MM.1S (cell line): ENCODE measurements around the gene VCP.

Source experiments
- DNase-seq: peaks from one replicate; pipeline ENCODE4 v3.0.0-alpha.2; 2015
- H2AFZ ChIP-seq: fragments of 300-600 bp; sonication (generic); 2 replicates; pipeline ENCODE4 v1.6.0; 2016; ENCODE audit warnings: antibody characterized with exemption, low read length
- H3F3A ChIP-seq: fragments of 300-600 bp; sonication (generic); 2 replicates; pipeline ENCODE4 v1.6.1; 2016; ENCODE audit warnings: mild to moderate bottlenecking, antibody characterized with exemption, low read length, moderate library complexity, mixed read lengths; ENCODE audit not compliant: insufficient read depth
- H3K27ac ChIP-seq: fragments of 300-600 bp; sonication (generic); 2 replicates; pipeline ENCODE4 v1.5.1; 2016; ENCODE audit warnings: mild to moderate bottlenecking, low read length
- H3K27me3 ChIP-seq: fragments of 300-600 bp; sonication (generic); replicated peaks from 2 replicates; pipeline ENCODE4 v1.6.0; 2016; ENCODE audit warnings: low read length; ENCODE audit not compliant: insufficient read depth
- H3K36me3 ChIP-seq: fragments of 300-600 bp; sonication (generic); replicated peaks from 2 replicates; pipeline ENCODE4 v1.6.1; 2016; ENCODE audit warnings: mild to moderate bottlenecking, low read length, mixed read lengths; ENCODE audit not compliant: insufficient read depth
- H3K4me1 ChIP-seq: fragments of 300-600 bp; sonication (generic); 2 replicates; pipeline ENCODE4 v1.6.1; 2016; ENCODE audit warnings: low read length, mixed read lengths
- H3K4me2 ChIP-seq: fragments of 300-600 bp; sonication (generic); 2 replicates; pipeline ENCODE4 v1.6.0; 2016; ENCODE audit warnings: low read depth, low read length
- H3K4me3 ChIP-seq: fragments of 300-600 bp; sonication (generic); 2 replicates; pipeline ENCODE4 v1.5.1; 2016; ENCODE audit warnings: low read length, mixed read lengths
- H3K79me2 ChIP-seq: fragments of 300-600 bp; sonication (generic); 2 replicates; pipeline ENCODE4 v1.6.1; 2016; ENCODE audit warnings: mixed run types, low read length, mixed read lengths
- H3K9ac ChIP-seq: fragments of 300-600 bp; sonication (generic); 2 replicates; pipeline ENCODE4 v1.6.1; 2016; ENCODE audit warnings: low read length, mixed read lengths
- H3K9me2 ChIP-seq: fragments of 300-600 bp; sonication (generic); replicated peaks from 2 replicates; pipeline ENCODE4 v1.6.1; 2016; ENCODE audit warnings: mild to moderate bottlenecking, low read length, mixed read lengths; ENCODE audit not compliant: insufficient read depth
- H3K9me3 ChIP-seq: fragments of 300-600 bp; sonication (generic); replicated peaks from 2 replicates; pipeline ENCODE4 v1.6.1; 2016; ENCODE audit warnings: mild to moderate bottlenecking, low read length, mixed read lengths; ENCODE audit not compliant: insufficient read depth
- H4K20me1 ChIP-seq: fragments of 300-600 bp; sonication (generic); 2 replicates; pipeline ENCODE4 v1.6.1; 2016; ENCODE audit warnings: mild to moderate bottlenecking, low read length, moderate library complexity, mixed read lengths; ENCODE audit not compliant: insufficient read depth
- EZH2 ChIP-seq: fragments of 300-600 bp; sonication (generic); optimal IDR thresholded peaks from 2 replicates; pipeline ENCODE3; 2017; ENCODE audit warnings: low read depth, mild to moderate bottlenecking, antibody characterized with exemption, low read length, mixed read lengths
- EZH2phosphoT487 ChIP-seq: fragments of 300-600 bp; sonication (generic); IDR thresholded peaks from 2 replicates; pipeline ENCODE4 v1.6.1; 2018; ENCODE audit warnings: antibody characterized with exemption, low read length
- TF ChIP-seq, protein P1 (sequence below): fragments of 300-600 bp; sonication (generic); IDR thresholded peaks from 2 replicates; pipeline ENCODE4 v1.5.1; 2016; ENCODE audit warnings: antibody characterized with exemption, low read length, mixed read lengths

VCP gene

GRCh38 chr9:35014517-35014916, 57.9 kb downstream of the VCP start:
- Histone ChIP-seq H3K36me3 (peaks cover 2% of the 10 kb centered on the region), H2AFZ (no peak overlapping the region), H3K27me3 (no peaks in the 10 kb centered on the region), H3K4me1 (no peaks in the 10 kb centered on the region), H3K4me2 (no peak overlapping the region), H3K9me2 (no peaks in the 10 kb centered on the region), H3K9me3 (no peaks in the 10 kb centered on the region), H4K20me1 (no peaks in the 10 kb centered on the region), H3K79me2 (no peaks in the 10 kb centered on the region), H3F3A (no peaks in the 10 kb centered on the region; the same call in 1 of the 2 replicates), H3K9ac (no peak overlapping the region), H3K27ac (no peak overlapping the region), H3K4me3 (no peak overlapping the region)
- TF ChIP-seq, protein P1, sequence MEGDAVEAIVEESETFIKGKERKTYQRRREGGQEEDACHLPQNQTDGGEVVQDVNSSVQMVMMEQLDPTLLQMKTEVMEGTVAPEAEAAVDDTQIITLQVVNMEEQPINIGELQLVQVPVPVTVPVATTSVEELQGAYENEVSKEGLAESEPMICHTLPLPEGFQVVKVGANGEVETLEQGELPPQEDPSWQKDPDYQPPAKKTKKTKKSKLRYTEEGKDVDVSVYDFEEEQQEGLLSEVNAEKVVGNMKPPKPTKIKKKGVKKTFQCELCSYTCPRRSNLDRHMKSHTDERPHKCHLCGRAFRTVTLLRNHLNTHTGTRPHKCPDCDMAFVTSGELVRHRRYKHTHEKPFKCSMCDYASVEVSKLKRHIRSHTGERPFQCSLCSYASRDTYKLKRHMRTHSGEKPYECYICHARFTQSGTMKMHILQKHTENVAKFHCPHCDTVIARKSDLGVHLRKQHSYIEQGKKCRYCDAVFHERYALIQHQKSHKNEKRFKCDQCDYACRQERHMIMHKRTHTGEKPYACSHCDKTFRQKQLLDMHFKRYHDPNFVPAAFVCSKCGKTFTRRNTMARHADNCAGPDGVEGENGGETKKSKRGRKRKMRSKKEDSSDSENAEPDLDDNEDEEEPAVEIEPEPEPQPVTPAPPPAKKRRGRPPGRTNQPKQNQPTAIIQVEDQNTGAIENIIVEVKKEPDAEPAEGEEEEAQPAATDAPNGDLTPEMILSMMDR, result no peak
- TF ChIP-seq EZH2phosphoT487, result no peak
- TF ChIP-seq EZH2, result no peak
- no peak for DNase-seq

- no peak overlapping the region for H3K4me2 ChIP-seq
- H3K79me2 ChIP-seq, result no peaks in the 10 kb centered on the region
- H4K20me1 ChIP-seq, result no peaks in the 10 kb centered on the region
- no peak overlapping the region for H3K9ac ChIP-seq
- H2AFZ ChIP-seq, result no peak overlapping the region
- H3K9me2 ChIP-seq, result no peaks in the 10 kb centered on the region
- H3K9me3 ChIP-seq, result no peaks in the 10 kb centered on the region
- no peak overlapping the region for H3K4me3 ChIP-seq
- no peak overlapping the region for H3K27ac ChIP-seq
- TF ChIP-seq EZH2, result no peak
- TF ChIP-seq, protein P1, result no peak
- TF ChIP-seq EZH2phosphoT487, result no peak
- no peaks in the 10 kb centered on the region for H3K27me3 ChIP-seq
- DNase-seq, result no peak
- no peaks in the 10 kb centered on the region for H3K4me1 ChIP-seq
- peaks cover 2% of the 10 kb centered on the region; the same call in 1 of the 2 replicates for H3K36me3 ChIP-seq
- H3F3A ChIP-seq, result no peaks in the 10 kb centered on the region; the same call in 1 of the 2 replicates
Measured at GRCh38 chr9:35010351-35010958, 62.0 kb downstream of the VCP start.
